HG02571 (cell line): ENCODE data around the gene KDM4B.

Source experiments
- ATAC-seq: cut with Tn5 transposase; IDR thresholded peaks from one replicate; pipeline ENCODE4 v1.9.1; 2021; ENCODE audit warnings: mild to moderate bottlenecking, moderate library complexity; ENCODE audit not compliant: unreplicated experiment

Gene KDM4B

DNA sequence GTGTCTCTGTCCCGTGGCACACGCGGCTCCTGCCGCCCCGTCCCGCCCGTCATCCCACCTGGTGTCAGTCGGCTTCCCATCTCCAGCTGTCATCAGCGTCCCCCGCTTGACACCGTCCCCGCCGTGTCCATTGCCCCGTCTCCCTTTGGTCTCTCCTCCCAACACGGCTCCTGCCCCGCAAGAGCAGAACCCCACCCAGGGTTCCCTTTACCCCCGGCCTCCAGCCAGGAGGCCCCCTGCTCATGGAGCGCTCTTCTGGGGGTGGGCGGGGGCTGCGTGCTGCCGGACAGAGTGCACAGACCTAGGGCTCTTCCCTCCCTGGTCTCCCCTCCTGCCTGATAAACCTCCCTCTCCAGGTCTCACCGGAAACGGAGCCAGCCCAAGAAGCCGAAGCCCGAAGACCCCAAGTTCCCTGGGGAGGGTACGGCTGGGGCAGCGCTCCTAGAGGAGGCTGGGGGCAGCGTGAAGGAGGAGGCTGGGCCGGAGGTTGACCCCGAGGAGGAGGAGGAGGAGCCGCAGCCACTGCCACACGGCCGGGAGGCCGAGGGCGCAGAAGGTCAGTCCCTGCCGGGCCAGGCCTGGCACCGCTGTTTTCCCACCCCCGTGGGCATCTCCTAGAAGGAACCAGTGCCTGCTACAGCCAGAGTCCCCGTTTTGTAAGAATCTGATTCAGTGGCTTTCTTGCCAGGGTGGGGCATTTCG, 150.5 kb downstream of the KDM4B start:
- no peak for ATAC-seq

DNA sequence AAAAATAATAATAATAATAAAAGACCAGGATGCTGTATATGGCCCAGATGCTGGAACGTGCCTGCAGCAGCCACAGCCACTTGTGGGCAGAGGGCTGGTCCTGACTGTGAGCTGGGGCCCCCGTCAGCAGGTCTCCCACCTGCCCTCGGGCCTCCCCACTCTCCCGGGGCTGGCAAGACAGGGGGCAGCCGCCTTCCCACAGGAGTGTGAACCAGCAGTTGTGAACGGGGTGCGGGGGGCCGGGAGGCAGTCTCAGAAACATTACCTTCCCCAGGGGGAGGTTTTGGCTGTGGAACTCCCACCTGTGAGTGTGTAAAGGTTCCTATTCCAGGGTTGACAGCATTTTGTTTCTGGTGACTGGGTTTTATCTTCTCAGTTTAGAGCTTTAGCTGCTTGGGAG, 151.4 kb downstream of the KDM4B start:
- no peak for ATAC-seq

DNA sequence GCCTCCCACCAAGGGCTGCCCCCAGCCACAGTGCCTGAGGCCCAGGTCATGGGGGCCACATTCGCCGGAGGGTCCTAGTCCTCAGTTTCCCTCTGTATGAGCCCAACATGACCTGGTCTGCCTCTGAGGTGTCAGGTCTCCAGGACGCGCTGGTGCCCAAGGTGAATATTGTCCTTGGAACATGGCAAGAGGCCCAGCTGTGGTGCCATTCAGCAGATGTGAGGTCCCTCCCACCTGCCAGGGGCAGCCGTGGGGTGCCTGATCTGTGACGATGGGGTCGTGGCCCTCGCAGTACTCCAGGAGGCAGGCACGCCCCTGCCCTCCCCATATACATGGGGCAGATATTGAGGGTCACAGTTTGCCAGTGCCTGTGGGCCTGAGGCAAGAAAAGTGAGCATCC, 151.9 kb downstream of the KDM4B start:
- ATAC-seq: no peak

DNA sequence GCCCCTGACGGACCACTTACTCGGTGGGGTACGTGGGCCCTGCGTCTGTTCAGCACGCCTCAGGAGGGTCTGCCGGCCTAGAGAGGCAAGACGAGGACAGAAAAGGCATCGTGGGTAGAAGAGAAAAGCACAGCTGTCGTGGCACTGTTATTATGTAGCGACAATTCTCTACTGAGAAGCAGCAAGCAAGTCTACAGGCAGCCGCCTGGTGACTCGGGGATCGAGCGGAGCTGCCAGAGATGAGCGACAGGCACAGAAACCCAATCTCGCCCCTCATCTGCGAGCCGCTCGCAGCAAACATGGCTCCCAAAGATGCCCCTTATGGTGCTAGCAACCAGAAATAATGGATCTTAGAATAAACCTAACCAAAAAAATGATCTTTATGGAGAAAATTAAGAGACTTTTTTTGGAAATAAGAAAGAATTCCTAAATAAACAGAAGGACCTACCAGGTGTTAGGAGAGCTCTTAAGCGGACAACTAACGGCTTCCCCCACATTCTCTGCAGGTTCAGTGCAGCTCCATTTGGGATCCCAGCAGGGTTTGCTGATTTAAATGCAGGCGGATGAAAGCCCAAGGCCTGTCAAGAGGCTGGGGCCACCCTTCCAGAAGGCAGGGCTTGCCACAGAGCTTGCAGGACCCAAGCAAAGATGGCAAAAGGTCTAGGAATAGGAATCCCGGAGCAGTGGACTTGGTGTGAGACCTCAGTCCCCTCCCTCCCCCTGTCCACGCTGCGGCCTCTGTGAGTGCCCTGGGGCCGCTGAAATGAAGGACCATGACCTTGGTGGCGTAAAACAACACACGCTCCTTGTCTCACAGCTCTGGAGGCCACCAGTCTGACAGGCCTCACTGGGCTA, 152.6 kb downstream of the KDM4B start:
- no peak for ATAC-seq

GRCh38 chr19:5122121-5122400, 153.1 kb downstream of the KDM4B start:
- no peak for ATAC-seq

- ATAC-seq: no peak
Observed at GRCh38 chr19:5122671-5123409, 153.9 kb downstream of the KDM4B start.

- no peak for ATAC-seq
Observed at GRCh38 chr19:5123646-5124045, 154.7 kb downstream of the KDM4B start.

DNA sequence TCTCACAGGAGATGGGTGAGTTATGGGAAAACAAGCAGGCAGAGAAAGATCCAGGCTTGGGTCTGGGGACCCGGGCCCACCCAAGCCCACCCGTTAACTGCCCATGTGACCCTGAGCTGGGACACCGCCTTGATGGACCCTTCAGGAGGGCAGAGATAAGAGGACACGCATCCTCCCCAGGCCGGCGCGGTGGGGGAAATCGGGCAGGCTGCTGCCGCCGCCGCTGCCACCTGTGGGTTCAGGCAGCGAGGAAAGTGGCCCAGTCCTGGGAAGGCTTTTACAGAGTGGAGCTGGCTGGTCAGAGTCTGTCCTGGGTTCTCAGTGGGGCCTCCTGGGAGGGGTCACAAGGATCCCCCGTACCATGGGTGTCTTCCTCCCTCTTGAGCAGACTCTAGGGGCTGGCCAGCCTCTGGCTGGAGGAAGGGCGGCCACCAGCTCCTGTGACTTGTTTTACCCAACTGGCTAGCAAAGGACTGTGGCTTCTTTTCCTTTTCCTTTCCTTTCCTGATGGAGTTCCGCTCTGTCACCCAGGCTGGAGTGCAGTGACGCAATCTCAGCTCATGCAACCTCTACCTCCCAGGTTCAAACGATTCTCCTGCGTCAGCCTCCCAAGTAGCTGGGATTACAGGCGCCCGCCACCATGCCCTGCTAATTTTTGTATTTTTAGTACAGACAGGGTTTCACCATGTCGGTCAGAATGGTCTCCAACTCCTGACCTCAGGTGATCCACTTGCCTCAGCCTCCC, 155.4 kb downstream of the KDM4B start:
- no peak for ATAC-seq

GRCh38 chr19:5125376-5125775, 156.5 kb downstream of the KDM4B start:
- no peak for ATAC-seq

- ATAC-seq: no peak
Observed at GRCh38 chr19:5125797-5126497, 157.0 kb downstream of the KDM4B start.

DNA sequence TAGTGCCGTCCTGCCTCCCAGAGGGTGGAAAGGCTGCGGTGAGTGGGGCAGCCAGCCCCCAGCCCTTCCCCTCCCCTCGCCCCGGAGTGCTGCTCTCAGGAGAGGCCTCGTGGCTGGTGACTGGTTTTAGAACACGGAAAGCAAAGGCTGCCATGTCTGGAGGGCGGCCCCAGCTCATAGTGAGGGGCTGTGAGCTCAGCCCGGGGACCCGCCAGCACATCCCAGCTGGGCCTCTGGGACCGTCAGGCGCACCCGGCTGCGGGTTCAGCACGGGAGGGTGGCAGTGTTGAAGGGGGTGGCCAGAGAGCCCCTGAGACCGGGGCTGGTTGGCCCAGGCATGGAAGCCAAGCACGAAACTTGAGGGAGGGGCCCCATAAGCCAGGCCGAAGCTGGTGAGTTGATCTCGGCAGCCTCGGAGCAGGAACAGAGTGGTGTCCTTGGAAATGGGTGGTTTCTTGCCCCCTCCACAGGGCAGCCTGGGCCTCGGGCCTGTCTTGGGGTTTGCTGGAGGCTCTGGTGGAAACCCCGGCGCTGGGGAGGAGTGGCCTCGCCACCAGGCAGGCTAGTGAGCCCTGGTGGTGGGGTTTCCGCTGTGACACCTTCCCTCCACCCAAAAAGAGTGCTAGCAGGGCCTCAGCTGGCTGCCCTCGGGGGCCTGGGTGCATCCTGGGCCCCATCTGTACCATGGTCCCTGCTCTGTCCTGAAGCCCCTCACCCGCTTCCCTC, 157.7 kb downstream of the KDM4B start:
- no peak for ATAC-seq

GRCh38 chr19:5127717-5128116, 158.8 kb downstream of the KDM4B start:
- no peak for ATAC-seq

DNA sequence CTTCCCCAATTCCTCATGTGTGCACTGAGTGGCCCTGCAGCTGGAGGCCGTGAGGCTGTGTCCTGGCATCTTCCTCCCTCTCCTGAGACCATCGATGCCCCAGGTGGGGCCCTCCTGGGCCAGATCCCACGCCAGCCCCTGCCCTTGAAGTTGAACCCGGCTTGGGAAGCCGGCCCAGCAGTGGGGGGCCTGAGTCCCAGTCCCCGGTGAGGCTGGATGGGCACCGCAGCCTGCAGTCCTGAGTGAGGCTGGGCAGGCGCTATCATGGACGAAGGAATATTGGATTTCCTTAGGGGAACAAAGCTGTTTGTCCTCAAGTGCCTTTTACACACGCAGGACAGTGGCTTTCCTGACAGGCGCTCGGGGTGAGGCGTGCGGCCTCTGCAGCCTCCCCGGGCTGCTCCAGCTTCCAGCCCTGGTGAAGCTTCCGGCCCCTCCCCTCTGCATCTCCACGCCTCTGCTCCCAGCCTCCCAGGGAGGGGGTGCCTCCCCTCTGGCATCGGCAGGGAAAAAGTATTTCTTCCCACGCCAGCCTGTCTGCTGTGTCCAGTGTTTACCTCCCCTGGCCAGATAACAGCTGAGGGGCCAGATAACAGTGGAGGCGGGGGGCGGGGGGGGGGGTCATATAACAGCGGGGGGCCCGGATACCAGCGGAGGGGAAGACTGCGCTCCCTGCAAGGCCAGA, 159.5 kb downstream of the KDM4B start:
- ATAC-seq: no peak

DNA sequence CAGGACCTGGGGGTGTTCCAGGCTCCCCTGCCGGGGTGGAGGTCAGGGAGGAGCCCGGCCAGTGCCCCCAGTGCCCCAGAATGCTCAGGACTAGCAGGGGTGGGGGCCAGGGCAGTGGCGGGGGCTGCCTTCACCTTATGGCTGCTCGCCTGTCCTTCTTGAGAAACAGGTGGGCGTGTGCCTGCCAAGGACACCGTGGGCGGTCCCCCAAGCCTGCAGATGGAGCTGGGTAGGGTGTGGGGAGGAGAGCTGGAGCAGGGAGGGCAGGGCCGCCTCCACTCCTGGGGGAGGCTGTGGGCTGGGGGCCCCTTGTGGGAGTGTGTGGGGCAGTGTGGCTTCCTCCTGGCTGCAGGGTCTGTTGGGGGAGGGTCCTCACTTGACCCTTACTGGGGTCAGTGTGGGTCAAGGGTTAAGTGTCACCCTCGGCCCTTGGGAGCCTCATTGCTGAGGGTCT, 160.1 kb downstream of the KDM4B start:
- no peak for ATAC-seq

DNA sequence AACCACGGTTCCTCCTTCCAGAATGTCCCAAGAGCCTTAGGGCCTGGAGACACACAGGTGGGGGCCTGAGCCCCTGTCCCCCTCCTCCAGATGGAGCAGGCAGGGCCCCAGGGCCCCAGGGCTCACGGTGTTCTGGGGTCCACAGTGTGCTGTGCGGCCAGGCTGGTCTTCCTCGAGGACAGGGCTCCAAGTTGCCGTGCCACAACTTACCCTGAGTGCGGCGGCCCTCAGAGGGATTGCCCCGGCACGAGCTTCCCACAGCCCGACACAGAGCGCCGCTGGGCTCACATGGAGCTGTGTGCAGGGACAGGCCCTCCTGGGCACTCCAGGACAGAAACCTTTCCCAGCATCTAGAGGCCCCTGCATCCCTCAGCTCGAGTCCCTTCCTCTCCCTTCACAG, 160.8 kb downstream of the KDM4B start:
- no peak for ATAC-seq

DNA sequence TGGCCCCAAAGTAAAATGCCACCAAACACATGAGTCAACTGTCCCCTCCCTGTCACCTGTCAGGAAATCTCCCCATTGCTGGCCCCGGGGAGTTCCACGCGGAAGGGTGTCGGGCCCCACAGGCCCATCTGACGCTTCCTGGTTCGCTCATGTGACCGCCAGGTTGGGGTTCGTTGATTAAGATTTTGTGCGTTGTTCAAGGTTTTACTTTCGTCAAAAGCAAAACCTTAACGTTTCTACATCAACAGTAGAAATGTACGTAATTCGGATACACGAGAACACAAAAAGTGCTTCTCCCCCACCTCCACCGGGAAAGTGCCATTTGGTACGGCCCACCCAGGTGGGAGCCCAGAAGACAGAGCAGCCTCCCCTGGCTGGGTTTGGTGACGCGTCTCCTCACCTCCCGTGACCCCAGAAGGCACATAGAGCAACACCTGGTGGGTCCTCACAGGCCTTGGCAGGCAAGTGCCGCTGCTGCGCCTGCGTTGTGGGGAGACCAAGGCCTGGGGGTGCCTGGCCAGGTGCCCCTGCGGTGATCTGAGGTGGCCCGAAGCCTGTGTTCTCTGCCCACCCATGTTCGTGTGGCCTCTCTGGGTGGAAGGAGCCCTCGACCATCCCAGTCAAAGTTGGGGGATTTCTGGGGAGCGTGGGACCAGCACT, 161.6 kb downstream of the KDM4B start:
- ATAC-seq: peak; percentile 39

DNA sequence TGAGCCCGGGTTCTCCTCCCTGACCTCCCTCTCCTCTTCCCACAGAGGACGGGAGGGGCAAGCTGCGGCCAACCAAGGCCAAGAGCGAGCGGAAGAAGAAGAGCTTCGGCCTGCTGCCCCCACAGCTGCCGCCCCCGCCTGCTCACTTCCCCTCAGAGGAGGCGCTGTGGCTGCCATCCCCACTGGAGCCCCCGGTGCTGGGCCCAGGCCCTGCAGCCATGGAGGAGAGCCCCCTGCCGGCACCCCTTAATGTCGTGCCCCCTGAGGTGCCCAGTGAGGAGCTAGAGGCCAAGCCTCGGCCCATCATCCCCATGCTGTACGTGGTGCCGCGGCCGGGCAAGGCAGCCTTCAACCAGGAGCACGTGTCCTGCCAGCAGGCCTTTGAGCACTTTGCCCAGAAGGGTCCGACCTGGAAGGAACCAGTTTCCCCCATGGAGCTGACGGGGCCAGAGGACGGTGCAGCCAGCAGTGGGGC, 162.2 kb downstream of the KDM4B start:
- ATAC-seq: peak; percentile 41

DNA sequence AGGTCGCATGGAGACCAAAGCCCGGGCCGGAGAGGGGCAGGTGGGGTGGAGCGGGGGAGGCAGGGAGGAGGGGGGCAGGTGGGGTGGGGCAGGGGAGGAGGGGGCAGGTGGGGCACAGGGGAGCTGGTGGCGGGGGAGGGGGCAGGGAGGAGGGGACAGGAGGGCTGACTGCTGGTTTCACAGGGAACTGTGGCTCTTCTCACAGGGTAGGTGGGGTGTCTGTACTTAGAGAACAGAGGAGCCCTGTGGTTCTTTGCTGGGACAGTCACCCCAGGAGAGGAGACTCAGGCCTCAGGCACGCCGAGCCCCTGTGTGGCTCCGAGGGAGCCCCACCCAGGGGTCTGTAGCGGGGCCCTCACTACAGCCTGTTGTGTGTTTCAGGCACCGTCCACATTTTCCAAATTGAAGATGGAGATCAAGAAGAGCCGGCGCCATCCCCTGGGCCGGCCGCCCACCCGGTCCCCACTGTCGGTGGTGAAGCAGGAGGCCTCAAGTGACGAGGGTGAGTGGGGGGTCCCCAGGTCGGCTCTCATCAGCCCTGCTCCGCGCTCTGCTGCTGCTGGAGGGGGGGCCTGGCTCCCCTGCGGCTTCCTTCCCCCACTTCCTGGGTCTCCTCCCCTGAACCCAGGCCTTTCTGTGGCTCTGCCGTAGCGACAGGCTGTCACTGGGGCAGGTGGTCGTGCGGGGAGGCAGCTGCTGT, 162.7 kb downstream of the KDM4B start:
- ATAC-seq: no peak
